ENCODE results near the gene KIF13A.

The KIF13A gene

GRCh38 chr6:17987447-17987696 lies at the start of gene KIF13A:
Gene KIF13A (minus strand): TSS chr6:17987635. CDS start chr6:17987463, 172 bp downstream.
- H3K27ac ChIP-seq, result peak within 1 kb of the TSS; percentile 93 to 97
- TF ChIP-seq, protein P1, sequence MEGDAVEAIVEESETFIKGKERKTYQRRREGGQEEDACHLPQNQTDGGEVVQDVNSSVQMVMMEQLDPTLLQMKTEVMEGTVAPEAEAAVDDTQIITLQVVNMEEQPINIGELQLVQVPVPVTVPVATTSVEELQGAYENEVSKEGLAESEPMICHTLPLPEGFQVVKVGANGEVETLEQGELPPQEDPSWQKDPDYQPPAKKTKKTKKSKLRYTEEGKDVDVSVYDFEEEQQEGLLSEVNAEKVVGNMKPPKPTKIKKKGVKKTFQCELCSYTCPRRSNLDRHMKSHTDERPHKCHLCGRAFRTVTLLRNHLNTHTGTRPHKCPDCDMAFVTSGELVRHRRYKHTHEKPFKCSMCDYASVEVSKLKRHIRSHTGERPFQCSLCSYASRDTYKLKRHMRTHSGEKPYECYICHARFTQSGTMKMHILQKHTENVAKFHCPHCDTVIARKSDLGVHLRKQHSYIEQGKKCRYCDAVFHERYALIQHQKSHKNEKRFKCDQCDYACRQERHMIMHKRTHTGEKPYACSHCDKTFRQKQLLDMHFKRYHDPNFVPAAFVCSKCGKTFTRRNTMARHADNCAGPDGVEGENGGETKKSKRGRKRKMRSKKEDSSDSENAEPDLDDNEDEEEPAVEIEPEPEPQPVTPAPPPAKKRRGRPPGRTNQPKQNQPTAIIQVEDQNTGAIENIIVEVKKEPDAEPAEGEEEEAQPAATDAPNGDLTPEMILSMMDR (IDR thresholded peaks at IDR 0.05), result no peak
- H3K4me3 ChIP-seq, result peak within 1 kb of the TSS; percentile 88
- no peak for DNase-seq (ENCODE audit: low spot score)

GRCh38 chr6:18036781-18037180 lies 49.3 kb upstream of the KIF13A start:
- no peak for DNase-seq (ENCODE audit: low spot score)
- TF ChIP-seq, protein P1 (IDR thresholded peaks at IDR 0.05), result no peak
- no peak overlapping the region for H3K27ac ChIP-seq
- no peak overlapping the region for H3K4me3 ChIP-seq

DNA sequence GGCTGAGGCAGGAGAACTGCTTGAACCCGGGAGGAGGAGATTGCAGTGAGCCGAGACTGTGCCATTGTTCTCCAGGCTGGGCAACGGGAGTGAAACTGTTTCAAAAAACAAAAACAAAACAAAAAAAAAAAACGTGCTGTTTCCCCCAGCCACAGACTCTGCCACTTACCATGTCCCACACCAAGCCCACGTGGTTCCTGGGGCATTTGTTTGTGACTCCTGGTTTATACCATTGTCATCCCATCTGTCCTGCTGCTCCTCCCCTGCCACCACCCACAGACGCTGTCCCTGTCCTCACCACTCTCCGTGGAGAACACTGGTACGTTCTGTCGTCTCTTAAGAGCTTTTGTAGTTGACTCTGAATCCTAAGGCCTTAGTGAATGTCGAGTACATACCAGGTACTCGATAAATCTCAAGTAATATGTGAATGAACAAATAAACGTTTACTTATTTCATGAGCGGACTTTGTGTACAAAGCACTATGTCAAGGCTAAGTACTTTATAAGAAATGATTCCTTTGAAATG lies 48.0 kb upstream of the KIF13A start:
- TF ChIP-seq, protein P1 (IDR thresholded peaks at IDR 0.05), result no peak
- DNase-seq (ENCODE audit: low spot score), result no peak
- Histone ChIP-seq H3K4me3 (no peak overlapping the region), H3K27ac (peak overlapping the region in 1 of 2 donors; percentile 35)

- Histone ChIP-seq H3K4me3 (no peak overlapping the region), H3K27ac (peak overlapping the region; percentile 19 to 35)
- DNase-seq (ENCODE audit: low spot score), result no peak
- TF ChIP-seq, protein P1 (IDR thresholded peaks at IDR 0.05), result no peak
Observed at GRCh38 chr6:18034798-18035202, 47.4 kb upstream of the KIF13A start.

- no peak for DNase-seq (ENCODE audit: low spot score)
Observed at GRCh38 chr6:18031680-18032256, 44.3 kb upstream of the KIF13A start.

DNA sequence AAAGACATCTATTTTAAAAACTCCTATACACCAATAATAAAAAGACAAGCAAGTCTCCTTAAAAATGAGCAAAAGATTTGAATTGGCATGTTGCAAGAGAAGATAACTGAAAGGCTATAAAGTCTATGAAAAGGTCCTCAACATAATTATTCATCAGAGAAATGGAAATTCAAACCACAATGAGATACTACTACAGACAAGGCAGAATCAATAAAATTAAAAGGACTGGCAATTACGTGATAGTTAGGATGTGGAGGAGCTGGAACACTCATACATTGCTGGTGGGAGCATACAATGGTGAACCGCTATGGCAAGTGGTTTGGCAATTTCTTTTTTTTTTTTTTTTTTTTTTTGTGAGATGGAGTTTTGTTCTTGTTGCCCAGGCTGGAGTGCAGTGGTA lies 43.8 kb upstream of the KIF13A start:
- H3K4me3 ChIP-seq, result no peak overlapping the region
- TF ChIP-seq, protein P1 (IDR thresholded peaks at IDR 0.05), result no peak
- no peak for DNase-seq (ENCODE audit: low spot score)
- no peak overlapping the region for H3K27ac ChIP-seq

More at GRCh38 chr6:18031680-18032256, 44.3 kb upstream of the KIF13A start:
- no peak overlapping the region for H3K4me3 ChIP-seq
- TF ChIP-seq, protein P1 (IDR thresholded peaks at IDR 0.05), result no peak
- no peak overlapping the region for H3K27ac ChIP-seq

- H3K4me3 ChIP-seq, result no peak overlapping the region
- H3K27ac ChIP-seq, result no peak overlapping the region
- no peak for DNase-seq (ENCODE audit: low spot score)
- TF ChIP-seq, protein P1 (IDR thresholded peaks at IDR 0.05), result no peak
Observed at GRCh38 chr6:18028332-18028731, 40.9 kb upstream of the KIF13A start.
